KBM-7 (cell line): ENCODE data around the gene KAT6B.
A peak's percentile ranks its signal among the peaks of the same experiment; 100 is the strongest.

Experiments
- DNase-seq: peaks from one replicate; pipeline ENCODE4 v3.0.0-alpha.2; 2015
- in situ Hi-C: fragments of 300-500 bp; cut with MboI; formaldehyde crosslinking; loops from 2 replicates; pipeline ENCODE4 v1.14.3; 2020; ENCODE audit warnings: low sequenced_read_pairs, low pct_unique_long_range_greater_than_20kb, mixed read lengths

Gene KAT6B

DNA sequence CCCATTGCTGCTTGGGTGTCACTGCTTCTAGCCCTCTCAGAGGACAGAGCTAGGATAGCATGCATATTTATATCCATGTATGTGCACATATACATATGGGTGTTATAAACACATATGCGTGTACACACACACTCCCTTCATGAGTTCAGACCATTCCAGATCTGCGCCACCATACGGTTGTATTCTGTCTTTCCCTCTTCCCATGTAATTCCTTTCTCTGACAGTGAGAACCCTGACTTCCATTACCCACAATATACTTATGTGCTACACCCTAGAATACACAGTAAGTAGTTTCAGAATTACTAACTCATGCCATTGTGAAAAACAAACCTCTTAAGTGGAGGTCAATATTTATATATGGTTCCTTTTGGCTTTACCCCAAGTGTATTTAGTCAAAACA, 168.5 kb downstream of the KAT6B start:
- in situ Hi-C loops = no loop called here
- no peak for DNase-seq

DNA sequence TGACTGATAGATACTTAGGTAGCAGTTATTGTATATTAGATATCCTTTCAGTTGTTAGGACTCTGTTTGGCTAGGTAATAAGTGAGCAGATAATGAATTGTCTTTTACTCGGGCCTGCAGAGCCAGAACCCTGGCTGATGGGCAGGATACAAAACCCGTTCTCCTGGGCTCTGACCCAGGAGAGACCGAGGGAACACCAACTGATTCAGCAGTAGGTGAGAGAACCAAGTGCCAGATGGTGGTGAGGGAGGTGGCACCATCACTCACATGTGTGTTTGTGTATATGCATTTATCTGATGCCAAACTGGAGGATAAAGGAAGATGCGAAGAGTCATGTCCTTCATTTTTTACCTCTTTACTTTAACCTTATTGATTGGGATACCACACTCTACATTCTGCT, 169.4 kb downstream of the KAT6B start:
- in situ Hi-C loops = no loop called here
- DNase-seq = no peak

DNA sequence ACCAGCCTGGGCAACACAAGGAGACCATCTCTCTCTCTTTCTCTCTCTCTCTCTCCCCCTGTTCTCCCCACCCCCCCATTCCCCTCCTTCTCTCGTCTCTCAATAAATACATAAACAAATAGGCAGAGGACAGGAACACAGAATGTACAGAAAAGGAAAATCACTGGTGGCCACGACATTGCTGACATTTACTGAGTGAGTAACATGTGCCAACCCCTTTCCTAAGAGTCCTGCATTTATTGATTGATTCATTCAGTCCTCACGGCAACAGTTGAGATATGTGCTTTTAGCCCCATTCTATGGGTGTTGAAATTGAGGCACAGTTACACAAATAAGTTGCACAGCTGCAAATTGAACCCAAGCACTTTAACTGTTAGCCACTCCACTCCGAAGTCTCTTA, 170.8 kb downstream of the KAT6B start:
- in situ Hi-C loops = no loop called here

DNA sequence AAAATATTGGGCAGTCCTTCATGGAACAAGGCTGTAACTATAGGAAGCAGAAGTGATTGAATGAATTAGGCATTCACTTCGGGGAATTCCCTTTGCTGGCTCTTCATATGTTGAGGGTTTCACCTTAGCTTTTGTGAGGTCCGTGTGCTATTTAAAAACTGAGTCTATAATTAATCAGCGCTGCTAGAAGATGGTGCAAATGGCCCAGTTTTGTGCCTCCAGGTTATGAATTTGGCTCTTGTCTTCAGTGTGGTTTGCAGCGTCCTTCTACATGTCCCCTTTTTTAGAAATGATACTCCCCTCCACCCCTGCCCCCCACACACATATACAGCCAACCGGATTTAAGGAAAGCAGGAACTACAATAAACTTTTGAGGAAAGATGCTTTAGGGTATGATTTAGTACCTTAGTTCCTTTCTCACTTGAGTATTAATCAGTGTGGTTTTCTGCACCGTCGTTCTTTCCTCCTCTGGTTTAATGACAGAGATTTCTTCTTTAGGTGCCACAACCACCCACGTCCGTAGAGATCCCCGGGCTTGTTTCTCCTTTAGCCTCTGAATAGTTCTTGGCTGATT, 174.4 kb downstream of the KAT6B start:
- no peak for DNase-seq
- in situ Hi-C loops = no loop called here

More for the DNA sequence above, 170.8 kb downstream of the KAT6B start:
- DNase-seq = no peak

GRCh38 chr10:75001715-75002350, 175.4 kb downstream of the KAT6B start:
- in situ Hi-C loops = no loop called here
- no peak for DNase-seq

GRCh38 chr10:75002351-75002725, 175.9 kb downstream of the KAT6B start:
- no peak for DNase-seq
- in situ Hi-C loops = no loop called here

GRCh38 chr10:75002967-75003594, 176.7 kb downstream of the KAT6B start:
- in situ Hi-C loops = no loop called here

DNA sequence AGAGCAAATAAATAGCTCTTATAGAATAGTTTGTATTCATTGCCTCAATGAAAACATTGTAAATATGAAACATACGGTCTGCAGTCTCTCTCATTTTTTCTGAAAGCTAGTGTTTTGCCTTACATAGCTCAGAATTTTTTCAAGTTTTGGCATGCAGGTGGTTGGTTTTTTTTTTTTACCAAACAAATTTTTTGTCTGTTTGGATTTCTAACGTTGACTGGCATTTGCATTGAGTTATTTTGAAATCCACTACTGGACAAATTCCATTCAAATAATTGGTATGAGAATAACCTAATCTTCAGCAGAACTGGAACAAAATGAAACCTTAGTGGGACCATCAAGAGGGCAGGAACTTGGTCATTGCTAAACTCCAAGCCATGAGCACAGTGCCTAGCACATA, 177.5 kb downstream of the KAT6B start:
- in situ Hi-C loops = no loop called here
- DNase-seq = no peak

More at GRCh38 chr10:75002967-75003594, 176.7 kb downstream of the KAT6B start:
- DNase-seq = no peak

GRCh38 chr10:75007646-75008045, 181.2 kb downstream of the KAT6B start:
- DNase-seq = no peak
- in situ Hi-C loops = no loop called here

- in situ Hi-C loops = no loop called here
- no peak for DNase-seq
Observed at GRCh38 chr10:75008952-75009351, 182.6 kb downstream of the KAT6B start.

- in situ Hi-C loops = no loop called here
- DNase-seq = no peak
Observed at GRCh38 chr10:75009426-75009825, 183.0 kb downstream of the KAT6B start.

DNA sequence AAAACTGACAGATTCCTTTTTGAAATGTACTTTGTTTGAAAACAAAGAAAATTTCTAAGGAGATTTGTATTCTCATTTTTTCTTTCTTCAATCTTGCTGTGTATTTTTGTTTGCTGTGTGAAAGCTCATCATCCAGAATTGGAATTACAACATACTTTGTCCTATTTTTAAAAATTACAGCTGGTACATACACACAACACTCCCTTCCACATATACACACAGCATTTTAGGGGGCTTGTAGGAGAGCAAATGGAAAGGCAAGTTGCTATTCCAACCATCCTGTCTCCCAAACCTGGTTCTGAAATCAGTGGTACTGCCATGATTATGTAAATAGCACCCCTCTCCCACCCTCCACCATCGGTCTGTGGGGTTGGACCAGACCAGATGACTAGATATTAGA, 184.0 kb downstream of the KAT6B start:
- DNase-seq = no peak
- in situ Hi-C loops = no loop called here

DNA sequence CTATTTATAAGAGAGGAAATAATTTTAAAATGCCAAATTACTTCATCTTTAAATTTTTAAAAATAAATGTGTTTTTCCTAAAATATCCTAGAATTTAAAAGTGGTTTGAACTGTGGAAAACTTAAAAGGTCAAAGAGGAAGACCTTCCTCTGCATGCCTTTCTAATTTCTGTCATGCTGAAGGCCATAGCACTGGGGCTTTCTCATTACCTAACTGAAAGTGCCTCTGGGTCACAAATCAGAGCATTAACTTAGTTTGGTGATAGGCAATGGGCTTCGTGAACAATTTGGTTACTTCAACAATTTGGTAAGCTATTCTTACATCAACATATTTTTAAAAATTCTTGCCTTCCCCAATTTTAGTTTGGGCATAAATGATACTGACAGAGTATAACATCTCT, 184.8 kb downstream of the KAT6B start:
- in situ Hi-C loops = no loop called here
- DNase-seq = no peak

DNA sequence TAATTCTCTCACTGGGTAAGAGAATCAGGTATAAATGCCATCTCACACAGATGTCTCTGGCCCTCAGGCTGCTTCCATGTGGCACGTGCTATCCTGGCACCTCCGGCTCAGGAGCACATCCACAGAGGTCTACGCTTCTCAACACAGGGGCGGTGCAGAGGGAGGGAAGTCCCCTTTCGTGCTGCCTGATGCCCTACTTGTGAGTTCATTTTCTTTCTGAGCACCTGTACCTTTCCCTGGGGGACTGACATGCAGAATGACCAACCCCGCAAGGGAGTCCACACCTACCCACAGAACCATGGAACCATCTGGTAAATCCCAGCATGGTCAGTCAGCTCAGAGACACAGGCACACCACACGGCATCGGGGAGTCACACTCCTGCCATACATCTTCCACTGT, 186.1 kb downstream of the KAT6B start:
- in situ Hi-C loops = no loop called here

GRCh38 chr10:75013007-75013406, 186.6 kb downstream of the KAT6B start:
- in situ Hi-C loops = no loop called here
- DNase-seq = no peak

More for the DNA sequence above, 186.1 kb downstream of the KAT6B start:
- DNase-seq = no peak

GRCh38 chr10:75013522-75013921, 187.1 kb downstream of the KAT6B start:
- DNase-seq = no peak
- in situ Hi-C loops = no loop called here

GRCh38 chr10:75014516-75015230, 188.3 kb downstream of the KAT6B start:
- no peak for DNase-seq
- in situ Hi-C loops = no loop called here

DNA sequence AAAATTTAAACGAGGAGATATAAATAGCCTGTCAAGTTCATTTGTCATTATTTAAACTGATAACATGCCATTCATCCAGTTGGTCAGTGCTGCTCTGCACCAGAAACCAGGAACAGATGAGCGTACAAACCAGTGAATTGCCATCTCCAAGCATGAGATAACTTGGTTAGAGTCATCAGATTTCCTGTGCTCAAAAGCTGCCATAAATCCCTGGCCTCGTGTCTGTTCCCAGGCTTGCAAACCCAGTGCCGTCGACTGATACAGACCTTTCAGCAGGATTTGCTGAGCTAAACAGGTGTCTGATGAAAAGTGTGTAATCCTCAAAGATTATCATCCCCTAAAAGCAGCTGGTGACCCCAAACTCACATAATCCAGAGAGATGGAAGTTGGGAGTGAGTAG, 189.0 kb downstream of the KAT6B start:
- DNase-seq = no peak
- in situ Hi-C loops = no loop called here

- in situ Hi-C loops = no loop called here
- peak; percentile 52 for DNase-seq
Observed at GRCh38 chr10:75016325-75016724, 189.9 kb downstream of the KAT6B start.

GRCh38 chr10:75018251-75018650, 191.9 kb downstream of the KAT6B start:
- in situ Hi-C loops = no loop called here
- DNase-seq = no peak
